Endothelial cell of umbilical vein (primary cell): Measurements from ENCODE around the gene DOCK7.

Source experiments
- EZH2 ChIP-seq: IDR thresholded peaks from 2 replicates; pipeline ENCODE4 v1.6.1; 2012; ENCODE audit warnings: borderline replicate concordance, low read depth, mild to moderate bottlenecking, moderate library complexity, low read length, inconsistent platforms; ENCODE audit not compliant: severe bottlenecking
- FOS ChIP-seq: IDR thresholded peaks from 2 replicates; pipeline ENCODE4 v1.6.1; 2011; ENCODE audit warnings: mild to moderate bottlenecking, low read length, moderate library complexity, borderline replicate concordance; ENCODE audit not compliant: insufficient read depth
- JUN ChIP-seq: IDR thresholded peaks from 2 replicates; pipeline ENCODE4 v1.6.1; 2011; ENCODE audit warnings: borderline replicate concordance, low read depth; ENCODE audit not compliant: insufficient read length, insufficient read depth
- MYC ChIP-seq: IDR thresholded peaks from one replicate; pipeline ENCODE4 v1.6.1; 2011; ENCODE audit warnings: mild to moderate bottlenecking, low read depth, low read length
- POLR2A ChIP-seq: IDR thresholded peaks from 2 replicates; pipeline ENCODE4 v1.6.1; 2012; ENCODE audit warnings: low read depth, mild to moderate bottlenecking, control low read depth, low read length
- POLR2AphosphoS5 ChIP-seq: IDR thresholded peaks from 2 replicates; pipeline ENCODE4 v1.6.1; 2012; ENCODE audit warnings: low read depth, mild to moderate bottlenecking, control low read depth, low read length, moderate library complexity; ENCODE audit not compliant: insufficient read depth
- TF ChIP-seq, protein P1 (sequence below), 2 donors: IDR thresholded peaks; 1 replicate in 1 of 2; 2 replicates in 1 of 2; pipeline ENCODE4 v1.5.1; 2011; ENCODE audit warnings: low read length in 2 of 2, mild to moderate bottlenecking in 2 of 2, moderate library complexity in 2 of 2, control low read depth in 1 of 2, inconsistent platforms in 1 of 2, low read depth in 1 of 2; ENCODE audit not compliant: insufficient read depth in 1 of 2; ENCODE audit errors: extremely low read depth in 1 of 2
- TF ChIP-seq, protein P2 (sequence below): IDR thresholded peaks from 2 replicates; pipeline ENCODE4 v1.6.1; 2011; ENCODE audit not compliant: insufficient read depth, insufficient read length

DNA sequence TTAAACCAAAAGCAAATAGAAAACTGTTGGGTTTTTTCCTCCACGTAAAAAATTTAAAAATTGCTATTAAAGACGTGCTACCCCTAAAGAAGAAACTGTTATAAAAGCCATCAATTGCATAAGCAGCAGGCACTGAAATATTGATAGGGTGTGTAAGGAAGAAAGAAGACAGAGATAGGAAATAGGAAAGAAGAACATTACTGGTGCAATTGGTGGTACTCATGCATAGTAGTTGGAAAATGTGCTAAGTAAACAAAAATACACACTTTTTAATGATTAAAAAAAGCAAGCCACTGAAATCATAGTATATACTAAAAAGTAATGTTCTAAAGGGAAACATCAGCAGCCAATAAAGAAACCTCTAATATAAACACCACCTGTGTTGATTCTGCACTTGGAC, 143.6 kb downstream of the DOCK7 start:
- TF ChIP-seq, protein P1, sequence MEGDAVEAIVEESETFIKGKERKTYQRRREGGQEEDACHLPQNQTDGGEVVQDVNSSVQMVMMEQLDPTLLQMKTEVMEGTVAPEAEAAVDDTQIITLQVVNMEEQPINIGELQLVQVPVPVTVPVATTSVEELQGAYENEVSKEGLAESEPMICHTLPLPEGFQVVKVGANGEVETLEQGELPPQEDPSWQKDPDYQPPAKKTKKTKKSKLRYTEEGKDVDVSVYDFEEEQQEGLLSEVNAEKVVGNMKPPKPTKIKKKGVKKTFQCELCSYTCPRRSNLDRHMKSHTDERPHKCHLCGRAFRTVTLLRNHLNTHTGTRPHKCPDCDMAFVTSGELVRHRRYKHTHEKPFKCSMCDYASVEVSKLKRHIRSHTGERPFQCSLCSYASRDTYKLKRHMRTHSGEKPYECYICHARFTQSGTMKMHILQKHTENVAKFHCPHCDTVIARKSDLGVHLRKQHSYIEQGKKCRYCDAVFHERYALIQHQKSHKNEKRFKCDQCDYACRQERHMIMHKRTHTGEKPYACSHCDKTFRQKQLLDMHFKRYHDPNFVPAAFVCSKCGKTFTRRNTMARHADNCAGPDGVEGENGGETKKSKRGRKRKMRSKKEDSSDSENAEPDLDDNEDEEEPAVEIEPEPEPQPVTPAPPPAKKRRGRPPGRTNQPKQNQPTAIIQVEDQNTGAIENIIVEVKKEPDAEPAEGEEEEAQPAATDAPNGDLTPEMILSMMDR (IDR thresholded peaks at IDR 0.05; ENCODE audit: extremely low read depth in 1 of 2, insufficient read depth in 1 of 2, low read depth in 1 of 2, low read length in 2 of 2), result no peak
- TF ChIP-seq EZH2 (no peak), POLR2A (no peak), POLR2AphosphoS5 (no peak), JUN (no peak), MYC (no peak), FOS (no peak)
- TF ChIP-seq, protein P2, sequence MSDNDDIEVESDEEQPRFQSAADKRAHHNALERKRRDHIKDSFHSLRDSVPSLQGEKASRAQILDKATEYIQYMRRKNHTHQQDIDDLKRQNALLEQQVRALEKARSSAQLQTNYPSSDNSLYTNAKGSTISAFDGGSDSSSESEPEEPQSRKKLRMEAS, result no peak
